Esophagus muscularis mucosa (tissue), 4 donors: ENCODE measurements around the gene KIF26B. TPM values are rescaled to one million over a fixed set of nuclear protein-coding genes. Genes with fewer than 3 reads are reported as not detected.
A peak's percentile ranks its signal among the peaks of the same experiment; 100 is the strongest.

Experiments
- DNase-seq: peaks from one replicate; pipeline ENCODE4 v3.0.0-alpha.2; 2017; ENCODE audit errors: extremely low spot score
- H3K27ac ChIP-seq, 4 donors: fragments of 200-600 bp; sonication (generic); replicated peaks in 1 of 4; 1 replicate in 3 of 4; 2 replicates in 1 of 4; pipeline ENCODE4 v1.5.1; 2016 to 2019; ENCODE audit warnings: mild to moderate bottlenecking in 1 of 4
- H3K27me3 ChIP-seq, 4 donors: fragments of 200-600 bp; sonication (generic); one replicate each; pipeline versions ENCODE4 v1.5.1 to v1.6.0; 2016 to 2019
- H3K36me3 ChIP-seq, 4 donors: fragments of 200-600 bp; sonication (generic); one replicate each; pipeline ENCODE4 v1.5.1; 2016 to 2019
- H3K4me1 ChIP-seq, 4 donors: fragments of 200-600 bp; sonication (generic); one replicate each; pipeline ENCODE4 v1.5.1; 2016 to 2019
- H3K4me3 ChIP-seq, 4 donors: fragments of 200-600 bp; sonication (generic); 1 replicate in 2 of 4; 2 replicates in 2 of 4; pipeline ENCODE4 v1.5.1; 2016 to 2019; ENCODE audit warnings: mild to moderate bottlenecking in 4 of 4, moderate library complexity in 1 of 4
- H3K9me3 ChIP-seq, 4 donors: fragments of 200-600 bp; sonication (generic); 1 replicate in 3 of 4; 2 replicates in 1 of 4; pipeline ENCODE4 v1.5.1; 2016 to 2019
- CTCF ChIP-seq, 3 experiments: fragments of 200-600 bp in 2 of 3; fragments of 450-650 bp in 1 of 3; sonication (generic) in 2 of 3; IDR thresholded peaks; one replicate each; pipeline ENCODE4 v1.5.1; 2017 to 2019; ENCODE audit warnings: antibody characterized with exemption in 3 of 3, mild to moderate bottlenecking in 2 of 3, moderate library complexity in 1 of 3
- EP300 ChIP-seq: sonication (generic); formaldehyde crosslinking; IDR thresholded peaks from one replicate; pipeline ENCODE4 v1.6.1; 2017; ENCODE audit warnings: antibody characterized with exemption
- POLR2A ChIP-seq: fragments of 450-650 bp; IDR thresholded peaks from one replicate; pipeline ENCODE4 v1.6.1; 2017; ENCODE audit warnings: antibody characterized with exemption, moderate library complexity, mild to moderate bottlenecking, low read depth
- POLR2AphosphoS5 ChIP-seq, 2 donors: sonication (generic); formaldehyde crosslinking; IDR thresholded peaks; one replicate each; pipeline ENCODE4 v1.6.1; 2017; ENCODE audit warnings: antibody characterized with exemption in 2 of 2
- WGBS: methylation state at CpG from one replicate; pipeline ENCODE4 v1.1.5; 2018; 5-methylcytosine and 5-hydroxymethylcytosine counted together
- intact Hi-C: fragments of 100-400 bp; cut with DNase I; formaldehyde crosslinking; loops from one replicate; pipeline ENCODE4 v1.15.1; 2023
- total RNA-seq, 4 donors: library from RNA; depleted of rRNA; stranded (reverse); fragments of >200 nt; gene quantifications; one replicate each; pipeline versions ENCODE4 v1.1.0 to v1.2.1, GENCODE V29; 2016

The KIF26B gene
- total RNA-seq, 4 donors from 2014 or later, result 0.13 to 3.7 (median 1.3) TPM

GRCh38 chr1:245285168-245285567, 130.4 kb downstream of the KIF26B start:
- WGBS, result 84% methylated on average over 4 of the region's 4 CpGs
- DNase-seq, result peak; percentile 55
- no peak overlapping the region for H3K4me3 ChIP-seq
- peaks cover 0 to 7% (median 0%) of the 10 kb centered on the region in 4 donors for H3K9me3 ChIP-seq
- no peaks in the 10 kb centered on the region for H3K27me3 ChIP-seq
- H3K4me1 ChIP-seq, result no peaks in the 10 kb centered on the region
- TF ChIP-seq POLR2A (no peak), POLR2AphosphoS5 (IDR thresholded peaks at IDR 0.05) (no peak), EP300 (no peak), CTCF (IDR thresholded peaks at IDR 0.05) (no peak)
- intact Hi-C loops, result no loop called here
- no peaks in the 10 kb centered on the region for H3K36me3 ChIP-seq
- H3K27ac ChIP-seq, result no peak overlapping the region

GRCh38 chr1:245288796-245289195, 134.0 kb downstream of the KIF26B start:
- Histone ChIP-seq H3K27ac (no peak overlapping the region), H3K4me3 (no peak overlapping the region), H3K9me3 (no peaks in the 10 kb centered on the region), H3K36me3 (no peaks in the 10 kb centered on the region), H3K27me3 (no peaks in the 10 kb centered on the region), H3K4me1 (no peaks in the 10 kb centered on the region)
- 78% methylated on average over 1 of the region's 1 CpG for WGBS
- DNase-seq, result no peak
- intact Hi-C loops, result no loop called here
- TF ChIP-seq POLR2AphosphoS5 (IDR thresholded peaks at IDR 0.05), result no peak
- TF ChIP-seq EP300, result no peak
- no peak for TF ChIP-seq POLR2A
- no peak for TF ChIP-seq CTCF (IDR thresholded peaks at IDR 0.05)

- no peaks in the 10 kb centered on the region for H3K27me3 ChIP-seq
- H3K4me3 ChIP-seq, result no peak overlapping the region
- intact Hi-C loops, result no loop called here
- no peaks in the 10 kb centered on the region for H3K36me3 ChIP-seq
- no peaks in the 10 kb centered on the region for H3K4me1 ChIP-seq
- 40% methylated on average over 1 of the region's 1 CpG for WGBS
- TF ChIP-seq EP300 (no peak), CTCF (IDR thresholded peaks at IDR 0.05) (no peak), POLR2A (no peak), POLR2AphosphoS5 (IDR thresholded peaks at IDR 0.05) (no peak)
- no peaks in the 10 kb centered on the region for H3K9me3 ChIP-seq
- peak; percentile 89 for DNase-seq
- H3K27ac ChIP-seq, result no peak overlapping the region
These were observed 136.1 kb downstream of the KIF26B start for GRCh38 chr1:245290836-245291235.

- intact Hi-C loops, result no loop called here
- Histone ChIP-seq H3K27me3 (no peaks in the 10 kb centered on the region), H3K4me1 (no peaks in the 10 kb centered on the region), H3K36me3 (no peaks in the 10 kb centered on the region), H3K4me3 (no peak overlapping the region), H3K27ac (no peak overlapping the region), H3K9me3 (no peaks in the 10 kb centered on the region)
- no peak for TF ChIP-seq POLR2A
- no peak for TF ChIP-seq EP300
- no peak for TF ChIP-seq POLR2AphosphoS5 (IDR thresholded peaks at IDR 0.05)
- TF ChIP-seq CTCF (IDR thresholded peaks at IDR 0.05), result no peak
- WGBS, result 65% methylated on average over 4 of the region's 4 CpGs
- DNase-seq, result peak; percentile 53
These were observed 136.6 kb downstream of the KIF26B start for GRCh38 chr1:245291351-245291750.

- TF ChIP-seq EP300, result no peak
- 88% methylated on average over 14 of the region's 14 CpGs for WGBS
- no peaks in the 10 kb centered on the region for H3K4me1 ChIP-seq
- H3K27me3 ChIP-seq, result no peaks in the 10 kb centered on the region
- no peaks in the 10 kb centered on the region for H3K36me3 ChIP-seq
- H3K9me3 ChIP-seq, result no peaks in the 10 kb centered on the region
- intact Hi-C loops, result no loop called here
- H3K4me3 ChIP-seq, result no peak overlapping the region
- peak; percentile 55 for DNase-seq
- no peak overlapping the region for H3K27ac ChIP-seq
These were observed 137.4 kb downstream of the KIF26B start for GRCh38 chr1:245292141-245292540.
